ENCODE results near the gene RPEL1.

The RPEL1 gene

GRCh38 chr10:103244666-103245271 is 918 bp upstream of the RPEL1 start:
- H3K9ac ChIP-seq (ENCODE audit: low read depth, low read length, poor library complexity, severe bottlenecking) = no peak overlapping the region
- H2AFZ ChIP-seq (ENCODE audit: low read length) = 0 out of 2 replicates have a peak overlapping the region, but pooled peaks have one; percentile 44
- H3K4me1 ChIP-seq (ENCODE audit: insufficient read depth, low read length, poor library complexity, severe bottlenecking) = peaks cover 19% of the 10 kb centered on the region
- no peaks in the 10 kb centered on the region; the same call in 1 of the 2 replicates for H3F3A ChIP-seq (ENCODE audit: low read depth)
- H3K9me3 ChIP-seq (ENCODE audit: insufficient read depth, low read depth, low read length) = no peaks in the 10 kb centered on the region
- H3K79me2 ChIP-seq (ENCODE audit: insufficient read depth, low read length) = no peaks in the 10 kb centered on the region
- H3K9me2 ChIP-seq (replicated peaks; ENCODE audit: low read depth, low read length) = no peaks in the 10 kb centered on the region
- H3K4me3 ChIP-seq (ENCODE audit: low read length, poor library complexity, severe bottlenecking) = no peak overlapping the region
- peak; percentile 99 for TF ChIP-seq CTCF (conservative IDR thresholded peaks at IDR 0.05; ENCODE audit: low read length)
- TF ChIP-seq EZH2phosphoT487 (IDR thresholded peaks at IDR 0.05; ENCODE audit: borderline replicate concordance) = no peak
- H3K4me2 ChIP-seq (ENCODE audit: low read depth, low read length, poor library complexity, severe bottlenecking) = no peak overlapping the region
- H3K27me3 ChIP-seq (ENCODE audit: insufficient read depth, low read length, poor library complexity, severe bottlenecking) = no peaks in the 10 kb centered on the region
- no peaks in the 10 kb centered on the region for H3K36me3 ChIP-seq (ENCODE audit: insufficient read depth, low read length)
- H4K20me1 ChIP-seq (ENCODE audit: insufficient read depth, low read length, poor library complexity, severe bottlenecking) = no peaks in the 10 kb centered on the region

- peaks cover 7% of the 10 kb centered on the region for H3K4me1 ChIP-seq (ENCODE audit: insufficient read depth, low read length, poor library complexity, severe bottlenecking)
- no peak overlapping the region for H3K4me2 ChIP-seq (ENCODE audit: low read depth, low read length, poor library complexity, severe bottlenecking)
- no peaks in the 10 kb centered on the region; the same call in 1 of the 2 replicates for H3F3A ChIP-seq (ENCODE audit: low read depth)
- H3K9me2 ChIP-seq (replicated peaks; ENCODE audit: low read depth, low read length) = no peaks in the 10 kb centered on the region
- no peak overlapping the region for H3K4me3 ChIP-seq (ENCODE audit: low read length, poor library complexity, severe bottlenecking)
- TF ChIP-seq EZH2phosphoT487 (IDR thresholded peaks at IDR 0.05; ENCODE audit: borderline replicate concordance) = no peak
- peak; percentile 34; the same call in 1 of the 2 replicates for TF ChIP-seq CTCF (conservative IDR thresholded peaks at IDR 0.05; ENCODE audit: low read length)
- H3K36me3 ChIP-seq (ENCODE audit: insufficient read depth, low read length) = no peaks in the 10 kb centered on the region
- H4K20me1 ChIP-seq (ENCODE audit: insufficient read depth, low read length, poor library complexity, severe bottlenecking) = no peaks in the 10 kb centered on the region
- no peaks in the 10 kb centered on the region for H3K27me3 ChIP-seq (ENCODE audit: insufficient read depth, low read length, poor library complexity, severe bottlenecking)
- no peaks in the 10 kb centered on the region for H3K79me2 ChIP-seq (ENCODE audit: insufficient read depth, low read length)
- no peak overlapping the region for H3K9ac ChIP-seq (ENCODE audit: low read depth, low read length, poor library complexity, severe bottlenecking)
- no peak overlapping the region for H2AFZ ChIP-seq (ENCODE audit: low read length)
- no peaks in the 10 kb centered on the region for H3K9me3 ChIP-seq (ENCODE audit: insufficient read depth, low read depth, low read length)
Measured at GRCh38 chr10:103246324-103246723, 637 bp downstream of the RPEL1 start.

GRCh38 chr10:103254113-103254512 is 8.4 kb downstream of the RPEL1 start:
- Histone ChIP-seq H3K9ac (ENCODE audit: low read depth, low read length, poor library complexity, severe bottlenecking) (no peak overlapping the region), H3K36me3 (ENCODE audit: insufficient read depth, low read length) (no peaks in the 10 kb centered on the region), H3K79me2 (ENCODE audit: insufficient read depth, low read length) (no peaks in the 10 kb centered on the region), H3K4me2 (ENCODE audit: low read depth, low read length, poor library complexity, severe bottlenecking) (no peak overlapping the region), H3K9me2 (replicated peaks; ENCODE audit: low read depth, low read length) (no peaks in the 10 kb centered on the region), H3F3A (ENCODE audit: low read depth) (no peaks in the 10 kb centered on the region), H3K4me3 (ENCODE audit: low read length, poor library complexity, severe bottlenecking) (no peak overlapping the region), H4K20me1 (ENCODE audit: insufficient read depth, low read length, poor library complexity, severe bottlenecking) (no peaks in the 10 kb centered on the region), H3K9me3 (ENCODE audit: insufficient read depth, low read depth, low read length) (no peaks in the 10 kb centered on the region), H3K27me3 (ENCODE audit: insufficient read depth, low read length, poor library complexity, severe bottlenecking) (no peaks in the 10 kb centered on the region), H2AFZ (ENCODE audit: low read length) (no peak overlapping the region), H3K4me1 (ENCODE audit: insufficient read depth, low read length, poor library complexity, severe bottlenecking) (no peaks in the 10 kb centered on the region)
- TF ChIP-seq EZH2phosphoT487 (IDR thresholded peaks at IDR 0.05; ENCODE audit: borderline replicate concordance) (no peak), CTCF (conservative IDR thresholded peaks at IDR 0.05; ENCODE audit: low read length) (no peak)
